Natural killer cell treated with Interleukin-12 subunit alpha and Interleukin-12 subunit beta and Interleukin-15 and Interleukin-18, amount 100 ng/mL, for 72 hours (primary cell): ENCODE results near the gene C11orf71. TPM values are rescaled to one million over a fixed set of nuclear protein-coding genes. Genes with fewer than 3 reads are reported as not detected.
A peak's percentile ranks its signal among the peaks of the same experiment; 100 is the strongest.

ENCODE experiments used
- ATAC-seq, 2 donors: fragments of 150-1000 bp; cut with Tn5 transposase in 1 of 2; sonication (Bioruptor Pico), chemical (Tn5 transposase) in 1 of 2; 2 replicates each; pipeline ENCODE4 v1.10.0; 2021
- DNase-seq: peaks from one replicate; pipeline ENCODE4 v3.0.0; 2022; ENCODE audit warnings: low spot score
- H3K27ac Mint-ChIP-seq, 2 donors: 1 replicate in 1 of 2; 2 replicates in 1 of 2; pipeline ENCODE4 v1.8.0; 2022; ENCODE audit warnings: mixed read lengths in 2 of 2, mild to moderate bottlenecking in 1 of 2, moderate library complexity in 1 of 2
- H3K27me3 Mint-ChIP-seq, 2 donors: 1 replicate in 1 of 2; 2 replicates in 1 of 2; pipeline ENCODE4 v1.8.0; 2022; ENCODE audit warnings: mixed read lengths in 2 of 2
- H3K36me3 Mint-ChIP-seq: one replicate; pipeline ENCODE4 v1.8.0; 2022; ENCODE audit warnings: mixed read lengths
- H3K4me1 Mint-ChIP-seq, 2 donors: 1 replicate in 1 of 2; 2 replicates in 1 of 2; pipeline ENCODE4 v1.8.0; 2022; ENCODE audit warnings: low read depth in 2 of 2, mixed read lengths in 2 of 2, mild to moderate bottlenecking in 1 of 2
- H3K4me3 Mint-ChIP-seq: one replicate; pipeline ENCODE4 v1.8.0; 2022; ENCODE audit warnings: mixed read lengths
- H3K9me3 Mint-ChIP-seq: 2 replicates; pipeline ENCODE4 v1.8.0; 2022; ENCODE audit warnings: mixed read lengths
- total RNA-seq, 2 donors: library from RNA; stranded (reverse); gene quantifications; one replicate each; pipeline ENCODE4 v1.2.3, GENCODE V29; 2022

The C11orf71 gene
- total RNA-seq, 2 donors from 2014 or later: 5.7 to 6.4 TPM

- no peak for DNase-seq
- H3K27ac Mint-ChIP-seq: no peak overlapping the region
- no peaks in the 10 kb centered on the region for H3K9me3 Mint-ChIP-seq
- no peak for ATAC-seq
- H3K36me3 Mint-ChIP-seq: no peaks in the 10 kb centered on the region
- no peak overlapping the region for H3K4me3 Mint-ChIP-seq
- no peaks in the 10 kb centered on the region for H3K4me1 Mint-ChIP-seq
- H3K27me3 Mint-ChIP-seq: no peaks in the 10 kb centered on the region
Measured at GRCh38 chr11:114432893-114433292, 32.6 kb upstream of the C11orf71 start.

GRCh38 chr11:114430290-114430689, 30.0 kb upstream of the C11orf71 start:
- ATAC-seq: no peak
- Mint-ChIP-seq H3K36me3 (no peaks in the 10 kb centered on the region), H3K27me3 (no peaks in the 10 kb centered on the region), H3K4me1 (no peaks in the 10 kb centered on the region), H3K27ac (no peak overlapping the region), H3K9me3 (no peaks in the 10 kb centered on the region), H3K4me3 (no peak overlapping the region)
- no peak for DNase-seq

- DNase-seq: no peak
- no peak overlapping the region for H3K4me3 Mint-ChIP-seq
- no peak overlapping the region for H3K27ac Mint-ChIP-seq
- H3K27me3 Mint-ChIP-seq: no peaks in the 10 kb centered on the region
- ATAC-seq: no peak
- H3K36me3 Mint-ChIP-seq: peaks cover 11% of the 10 kb centered on the region
- H3K9me3 Mint-ChIP-seq: no peaks in the 10 kb centered on the region
- H3K4me1 Mint-ChIP-seq: no peaks in the 10 kb centered on the region
Measured at GRCh38 chr11:114426280-114426679, 26.0 kb upstream of the C11orf71 start.

- H3K27ac Mint-ChIP-seq: no peak overlapping the region
Measured at GRCh38 chr11:114416441-114416961, 16.2 kb upstream of the C11orf71 start.

GRCh38 chr11:114413958-114414357, 13.6 kb upstream of the C11orf71 start:
- ATAC-seq: no peak
- H3K4me1 Mint-ChIP-seq: no peaks in the 10 kb centered on the region
- no peak for DNase-seq
- H3K27me3 Mint-ChIP-seq: no peaks in the 10 kb centered on the region
- no peak overlapping the region for H3K4me3 Mint-ChIP-seq
- no peak overlapping the region for H3K27ac Mint-ChIP-seq
- no peaks in the 10 kb centered on the region for H3K9me3 Mint-ChIP-seq
- H3K36me3 Mint-ChIP-seq: peaks cover 13% of the 10 kb centered on the region

More at GRCh38 chr11:114416441-114416961, 16.2 kb upstream of the C11orf71 start:
- Mint-ChIP-seq H3K36me3 (peaks cover 6% of the 10 kb centered on the region), H3K9me3 (no peaks in the 10 kb centered on the region), H3K4me3 (no peak overlapping the region), H3K4me1 (no peaks in the 10 kb centered on the region), H3K27me3 (no peaks in the 10 kb centered on the region)
- DNase-seq (no peak), ATAC-seq (no peak)

- H3K36me3 Mint-ChIP-seq: peaks cover 13% of the 10 kb centered on the region
- H3K27me3 Mint-ChIP-seq: no peaks in the 10 kb centered on the region
- ATAC-seq (no peak), DNase-seq (no peak)
- H3K9me3 Mint-ChIP-seq: no peaks in the 10 kb centered on the region
- no peak overlapping the region for H3K27ac Mint-ChIP-seq
- H3K4me1 Mint-ChIP-seq: no peaks in the 10 kb centered on the region
- no peak overlapping the region for H3K4me3 Mint-ChIP-seq
Measured at GRCh38 chr11:114412946-114413345, 12.6 kb upstream of the C11orf71 start.

- H3K4me1 Mint-ChIP-seq: peaks cover 37 to 45% of the 10 kb centered on the region in 2 donors
Measured at GRCh38 chr11:114401311-114401710, 1.0 kb upstream of the C11orf71 start.

GRCh38 chr11:114400915-114401223, 558 bp upstream of the C11orf71 start:
- H3K36me3 Mint-ChIP-seq: peaks cover 27% of the 10 kb centered on the region
- H3K27me3 Mint-ChIP-seq: no peaks in the 10 kb centered on the region
- no peaks in the 10 kb centered on the region for H3K9me3 Mint-ChIP-seq
- DNase-seq (no peak), ATAC-seq (no peak)
- peaks cover 37 to 45% of the 10 kb centered on the region in 2 donors for H3K4me1 Mint-ChIP-seq
- H3K4me3 Mint-ChIP-seq: peak overlapping the region; percentile 94
- H3K27ac Mint-ChIP-seq: peak overlapping the region; percentile 98 to 99

More at GRCh38 chr11:114401311-114401710, 1.0 kb upstream of the C11orf71 start:
- H3K9me3 Mint-ChIP-seq: no peaks in the 10 kb centered on the region
- H3K36me3 Mint-ChIP-seq: peaks cover 31% of the 10 kb centered on the region
- peak overlapping the region; percentile 98 to 99 for H3K27ac Mint-ChIP-seq
- ATAC-seq (no peak), DNase-seq (no peak)
- no peaks in the 10 kb centered on the region for H3K27me3 Mint-ChIP-seq
- H3K4me3 Mint-ChIP-seq: peak overlapping the region; percentile 94

GRCh38 chr11:114399490-114400215, 658 bp downstream of the C11orf71 start:
- Mint-ChIP-seq H3K27me3 (no peaks in the 10 kb centered on the region), H3K27ac (peak overlapping the region; percentile 98 to 99), H3K4me3 (peak overlapping the region; percentile 94), H3K4me1 (peaks cover 30 to 36% of the 10 kb centered on the region in 2 donors), H3K9me3 (no peaks in the 10 kb centered on the region), H3K36me3 (peaks cover 23% of the 10 kb centered on the region)
- ATAC-seq: peak; percentile 42 to 53
- no peak for DNase-seq

- DNase-seq: no peak
- no peak for ATAC-seq
- Mint-ChIP-seq H3K27me3 (no peaks in the 10 kb centered on the region), H3K9me3 (no peaks in the 10 kb centered on the region), H3K4me3 (peak overlapping the region; percentile 94), H3K36me3 (peaks cover 16% of the 10 kb centered on the region), H3K27ac (peak overlapping the region; percentile 98 to 99), H3K4me1 (peaks cover 23 to 28% of the 10 kb centered on the region in 2 donors)
Measured at GRCh38 chr11:114398303-114398920, 1.9 kb downstream of the C11orf71 start.

GRCh38 chr11:114397349-114397982, 2.8 kb downstream of the C11orf71 start:
- Mint-ChIP-seq H3K36me3 (peaks cover 16% of the 10 kb centered on the region), H3K4me1 (peaks cover 20% of the 10 kb centered on the region in 2 donors), H3K27ac (peak overlapping the region in 1 of 2 donors; percentile 21), H3K9me3 (no peaks in the 10 kb centered on the region), H3K27me3 (no peaks in the 10 kb centered on the region), H3K4me3 (no peak overlapping the region)
- DNase-seq (no peak), ATAC-seq (no peak)

GRCh38 chr11:114396916-114397315, 3.4 kb downstream of the C11orf71 start:
- Mint-ChIP-seq H3K4me3 (no peak overlapping the region), H3K27ac (no peak overlapping the region), H3K4me1 (peaks cover 17% of the 10 kb centered on the region in 2 donors), H3K27me3 (no peaks in the 10 kb centered on the region), H3K36me3 (peaks cover 13% of the 10 kb centered on the region), H3K9me3 (no peaks in the 10 kb centered on the region)
- ATAC-seq (no peak), DNase-seq (no peak)

GRCh38 chr11:114395736-114396135, 4.6 kb downstream of the C11orf71 start:
- no peak for ATAC-seq
- Mint-ChIP-seq H3K9me3 (no peaks in the 10 kb centered on the region), H3K4me3 (no peak overlapping the region), H3K27me3 (no peaks in the 10 kb centered on the region), H3K36me3 (peaks cover 11% of the 10 kb centered on the region), H3K27ac (no peak overlapping the region), H3K4me1 (peaks cover 15 to 17% of the 10 kb centered on the region in 2 donors)
- no peak for DNase-seq
